Activated naive CD8-positive, alpha-beta T cell treated with anti-CD3 and anti-CD28 coated beads for 36 hours (primary cell): ENCODE results near the gene CHORDC1. TPM values are rescaled to one million over a fixed set of nuclear protein-coding genes. Genes with fewer than 3 reads are reported as not detected.
"Not testable (repeated sequence)": the region's sequence is repeated elsewhere in the genome, so short reads cannot be mapped to it uniquely, and the experiment has no call there.

Experiments
- DNase-seq: peaks from one replicate; pipeline ENCODE4 v3.0.0; 2021
- H3K27ac Mint-ChIP-seq: one replicate; pipeline ENCODE4 v1.8.0; 2022; ENCODE audit warnings: mild to moderate bottlenecking, moderate library complexity, mixed read lengths
- H3K27me3 Mint-ChIP-seq: one replicate; pipeline ENCODE4 v1.8.0; 2022; ENCODE audit warnings: mild to moderate bottlenecking, mixed read lengths
- H3K36me3 Mint-ChIP-seq: one replicate; pipeline ENCODE4 v1.8.0; 2021; ENCODE audit warnings: mild to moderate bottlenecking, mixed read lengths
- H3K4me1 Mint-ChIP-seq: one replicate; pipeline ENCODE4 v1.8.0; 2021; ENCODE audit warnings: mixed read lengths
- H3K4me3 Mint-ChIP-seq: one replicate; pipeline ENCODE4 v1.8.0; 2022; ENCODE audit warnings: mild to moderate bottlenecking, moderate library complexity, mixed read lengths
- H3K9me3 Mint-ChIP-seq: one replicate; pipeline ENCODE4 v1.8.0; 2022; ENCODE audit warnings: mixed read lengths
- total RNA-seq, 2 experiments: library from RNA; stranded (reverse); gene quantifications; one replicate each; pipeline ENCODE4 v1.2.3, GENCODE V29; 2021

CHORDC1 gene
- total RNA-seq = 10 to 100 TPM; 86.3 to 90.1 TPM

DNA sequence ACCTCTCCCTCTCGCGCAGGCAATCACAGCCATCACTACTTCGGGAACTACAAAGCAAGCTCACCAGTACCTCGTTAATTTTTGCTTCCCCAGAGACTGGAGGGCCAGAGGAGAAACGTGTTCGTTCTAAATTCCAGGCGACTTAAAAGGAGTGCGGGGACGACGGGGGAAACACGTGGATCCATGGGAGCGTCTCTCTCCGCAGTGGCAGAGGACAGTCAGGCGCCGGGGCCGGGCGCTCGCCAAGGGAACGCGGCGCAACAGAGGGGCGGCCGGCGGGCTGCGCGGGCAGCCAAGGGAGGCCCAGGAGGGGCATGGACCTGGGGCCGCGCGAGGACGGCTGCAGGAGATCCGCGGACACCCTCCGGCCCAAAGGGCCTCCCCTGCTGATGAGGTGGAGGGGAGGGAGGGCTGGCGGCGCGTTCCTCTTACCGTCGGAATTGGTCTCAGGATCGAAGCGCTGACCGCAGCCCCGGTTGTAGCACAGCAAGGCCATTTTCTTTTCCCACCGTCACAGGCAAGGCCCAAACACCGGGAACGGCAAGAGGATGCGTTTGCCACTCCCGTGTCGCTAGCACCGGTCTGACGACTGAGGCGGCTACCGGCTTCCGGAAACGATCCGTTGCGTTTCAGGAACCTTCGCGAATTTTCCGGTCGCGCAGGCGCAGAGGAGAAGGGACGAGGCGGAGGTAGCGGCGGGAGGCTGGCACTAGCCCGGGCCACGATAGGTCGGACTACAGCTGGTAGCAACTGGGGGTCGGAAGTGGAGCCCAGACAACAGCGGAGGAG lies at the start of gene CHORDC1:
Gene CHORDC1 (minus strand): TSS at position 591 of the 789 bp plus-strand sequence. CDS start 95 bp downstream, at position 496.
- H3K4me3 Mint-ChIP-seq = peak within 1 kb of the TSS; percentile 98
- peaks cover 34% of the 10 kb centered on the region for H3K36me3 Mint-ChIP-seq
- peaks cover 5% of the 10 kb centered on the region for H3K9me3 Mint-ChIP-seq
- peak within 1 kb of the TSS; percentile 95 for H3K27ac Mint-ChIP-seq
- H3K4me1 Mint-ChIP-seq = peaks cover 30% of the 10 kb centered on the region
- no peaks in the 10 kb centered on the region for H3K27me3 Mint-ChIP-seq
- peak; percentile 92 for DNase-seq

DNA sequence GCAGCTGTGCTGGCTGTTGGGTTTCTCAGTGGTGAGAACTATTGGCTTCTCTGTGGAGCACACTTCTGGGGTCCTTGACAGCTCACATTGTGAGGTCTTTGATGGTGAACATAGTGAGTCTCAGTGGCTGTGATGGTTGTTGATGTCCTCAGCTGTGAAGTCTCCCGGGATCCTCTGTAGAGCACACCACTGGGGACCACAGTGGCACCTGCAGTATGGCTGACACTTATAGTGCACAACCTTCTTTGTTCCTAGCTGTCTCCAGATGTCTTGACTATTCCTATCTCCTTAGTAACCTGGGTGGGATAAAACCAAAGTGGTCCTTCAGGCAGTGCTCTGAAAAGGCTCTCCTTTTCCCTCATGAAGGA lies 34.3 kb upstream of the CHORDC1 start:
- H3K4me3 Mint-ChIP-seq = no peak overlapping the region
- H3K9me3 Mint-ChIP-seq = no peaks in the 10 kb centered on the region
- no peak overlapping the region for H3K27ac Mint-ChIP-seq
- DNase-seq = no peak
- H3K36me3 Mint-ChIP-seq = no peaks in the 10 kb centered on the region
- no peaks in the 10 kb centered on the region for H3K27me3 Mint-ChIP-seq
- H3K4me1 Mint-ChIP-seq = no peaks in the 10 kb centered on the region

DNA sequence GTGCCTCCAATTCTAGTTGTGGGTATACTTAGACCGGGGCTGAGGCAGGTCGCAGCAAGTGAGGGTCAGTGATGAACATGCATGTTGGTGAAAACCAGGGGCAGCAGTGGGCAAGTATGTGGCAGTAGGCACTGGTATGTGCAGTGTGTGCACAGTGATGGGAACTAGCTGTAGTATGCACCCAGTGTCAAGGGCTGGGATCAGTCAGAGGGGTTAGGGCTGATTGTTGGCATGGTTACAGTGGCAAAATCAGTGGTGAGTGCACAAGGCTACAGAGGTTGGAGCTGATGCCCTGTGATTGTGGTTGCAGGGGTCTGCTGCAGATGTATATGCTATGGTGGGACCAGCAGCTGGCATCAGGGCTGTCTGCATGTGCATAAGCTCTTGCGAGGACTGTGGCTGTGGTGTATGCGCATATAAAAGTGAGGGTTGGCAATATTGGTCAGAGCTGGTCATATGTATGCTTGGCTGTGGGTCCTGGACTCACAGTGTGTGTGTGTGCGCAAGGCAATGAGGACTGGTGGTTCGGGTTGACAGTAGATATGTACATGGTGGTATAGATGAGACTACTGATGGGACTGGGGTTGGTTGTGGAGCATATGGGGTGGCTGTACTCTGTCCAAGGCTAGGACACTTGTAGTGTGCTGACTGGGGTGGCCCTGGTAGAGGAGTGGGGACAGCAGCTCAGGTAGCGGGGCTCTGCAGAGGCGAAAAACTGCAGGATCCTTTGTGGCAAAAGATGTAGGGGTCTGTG lies 33.7 kb upstream of the CHORDC1 start:
- H3K4me1 Mint-ChIP-seq = no peaks in the 10 kb centered on the region
- H3K36me3 Mint-ChIP-seq = no peaks in the 10 kb centered on the region
- DNase-seq = no peak
- no peaks in the 10 kb centered on the region for H3K9me3 Mint-ChIP-seq
- H3K27ac Mint-ChIP-seq = no peak overlapping the region
- H3K4me3 Mint-ChIP-seq = no peak overlapping the region
- H3K27me3 Mint-ChIP-seq = no peaks in the 10 kb centered on the region

DNA sequence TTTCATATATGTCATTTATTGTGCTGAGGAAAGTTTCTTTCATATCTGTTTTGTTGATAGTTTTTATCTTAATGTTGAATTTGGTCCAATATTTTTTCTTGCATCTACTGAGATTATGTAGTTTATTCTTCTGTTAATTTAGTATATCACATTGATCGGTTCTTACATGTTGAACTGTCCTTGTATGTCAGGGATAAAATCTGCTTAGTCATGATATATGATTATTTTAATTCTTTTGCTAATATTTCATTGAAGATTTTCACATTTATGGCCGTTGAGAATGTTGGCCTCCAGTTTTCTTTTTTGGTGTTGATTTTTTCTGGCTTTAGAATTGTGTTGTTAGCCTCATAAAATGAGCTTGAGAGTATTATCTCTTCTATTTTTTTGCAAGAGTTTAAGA lies 31.2 kb upstream of the CHORDC1 start:
- no peaks in the 10 kb centered on the region for H3K27me3 Mint-ChIP-seq
- DNase-seq = no peak
- H3K9me3 Mint-ChIP-seq = no peaks in the 10 kb centered on the region
- H3K36me3 Mint-ChIP-seq = no peaks in the 10 kb centered on the region
- no peak overlapping the region for H3K4me3 Mint-ChIP-seq
- H3K4me1 Mint-ChIP-seq = peaks cover 6% of the 10 kb centered on the region
- no peak overlapping the region for H3K27ac Mint-ChIP-seq

DNA sequence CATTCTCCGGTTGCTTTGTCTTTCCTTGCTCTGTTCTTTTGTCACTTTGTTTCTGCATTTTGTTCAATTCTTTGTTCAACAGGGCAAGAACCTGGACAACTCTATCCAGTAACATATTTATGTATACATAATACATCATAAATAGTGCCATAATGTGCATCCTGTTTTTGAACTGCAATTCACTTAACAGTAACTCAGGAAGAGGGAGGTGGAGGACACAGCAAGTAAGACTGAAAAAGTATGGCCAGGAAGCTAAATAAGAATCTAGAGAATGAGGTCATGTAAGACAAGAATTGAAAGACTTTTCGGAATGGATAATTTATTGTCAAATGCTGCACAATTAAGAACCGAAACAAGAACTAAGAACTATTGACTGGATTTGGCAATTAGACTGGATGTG lies 29.2 kb upstream of the CHORDC1 start:
- DNase-seq = no peak
- Mint-ChIP-seq H3K27ac (no peak overlapping the region), H3K4me3 (peak overlapping the region; percentile 2), H3K36me3 (no peaks in the 10 kb centered on the region), H3K4me1 (peaks cover 6% of the 10 kb centered on the region), H3K27me3 (peaks cover 7% of the 10 kb centered on the region), H3K9me3 (no peaks in the 10 kb centered on the region)

DNA sequence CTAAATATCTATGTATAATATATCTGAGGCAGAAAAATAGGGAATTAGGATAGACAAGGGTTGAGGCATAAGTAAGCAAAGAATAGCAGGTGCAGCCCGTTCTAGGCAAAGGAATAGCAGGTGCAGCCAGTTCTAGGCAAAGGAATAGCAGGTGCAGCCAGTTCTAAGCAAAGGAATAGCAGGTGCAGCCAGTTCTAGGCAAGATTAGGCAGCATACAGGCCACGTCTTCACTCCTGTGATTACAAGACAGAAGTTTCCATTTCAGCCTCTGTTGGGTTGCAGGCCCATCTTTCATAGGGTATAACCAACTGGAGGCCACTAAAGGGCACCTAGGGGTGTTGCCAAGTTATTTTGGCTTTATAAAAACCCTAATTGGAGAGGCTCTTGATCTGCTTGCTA lies 28.8 kb upstream of the CHORDC1 start:
- H3K4me3 Mint-ChIP-seq = peak overlapping the region; percentile 51
- no peak overlapping the region for H3K27ac Mint-ChIP-seq
- peaks cover 7% of the 10 kb centered on the region for H3K27me3 Mint-ChIP-seq
- H3K4me1 Mint-ChIP-seq = peaks cover 6% of the 10 kb centered on the region
- no peaks in the 10 kb centered on the region for H3K9me3 Mint-ChIP-seq
- H3K36me3 Mint-ChIP-seq = no peaks in the 10 kb centered on the region
- no peak for DNase-seq

DNA sequence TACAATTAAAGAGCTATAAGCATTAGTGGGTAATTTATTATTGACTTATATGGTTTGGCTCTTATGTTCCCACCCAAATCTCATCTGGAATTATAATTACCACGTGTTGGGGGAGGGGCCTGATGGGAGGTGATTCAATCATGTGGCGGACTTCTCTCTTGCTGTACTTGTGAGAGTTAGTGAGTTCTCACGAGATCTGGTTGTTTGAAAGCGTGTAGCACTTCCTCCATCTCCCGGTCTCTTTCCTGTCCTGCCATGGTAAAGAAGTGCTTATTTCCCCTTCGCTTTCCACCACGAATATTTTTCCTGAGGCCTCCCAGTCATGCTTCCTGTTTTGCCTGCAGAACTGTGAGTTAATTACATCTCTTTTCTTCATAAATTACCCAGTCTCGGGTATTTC lies 28.1 kb upstream of the CHORDC1 start:
- Mint-ChIP-seq H3K4me3 (peak overlapping the region; percentile 82), H3K27ac (peak overlapping the region; percentile 61), H3K36me3 (no peaks in the 10 kb centered on the region), H3K27me3 (peaks cover 10% of the 10 kb centered on the region), H3K4me1 (peaks cover 6% of the 10 kb centered on the region), H3K9me3 (no peaks in the 10 kb centered on the region)
- peak; percentile 6 for DNase-seq

DNA sequence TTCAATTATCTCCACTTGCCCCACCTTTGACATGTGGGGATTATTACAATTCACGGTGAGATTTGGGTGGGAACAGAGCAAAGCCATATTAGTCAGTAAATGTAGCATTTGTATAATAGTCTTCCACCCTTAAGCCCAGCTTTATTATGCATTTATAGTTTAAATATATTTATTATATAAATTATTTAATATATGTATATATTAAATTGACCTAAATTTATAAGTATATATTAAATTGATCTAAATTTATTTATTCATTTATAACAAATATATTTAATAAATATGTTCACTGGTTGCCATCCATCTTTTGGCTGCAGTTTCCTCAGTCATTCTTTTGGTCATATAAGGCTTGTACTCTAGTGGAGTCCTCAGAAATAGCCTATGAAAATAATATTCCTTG lies 23.6 kb upstream of the CHORDC1 start:
- H3K9me3 Mint-ChIP-seq = no peaks in the 10 kb centered on the region
- no peak for DNase-seq
- no peaks in the 10 kb centered on the region for H3K36me3 Mint-ChIP-seq
- peaks cover 32% of the 10 kb centered on the region for H3K27me3 Mint-ChIP-seq
- H3K4me1 Mint-ChIP-seq = peaks cover 6% of the 10 kb centered on the region
- H3K4me3 Mint-ChIP-seq = no peak overlapping the region
- no peak overlapping the region for H3K27ac Mint-ChIP-seq

DNA sequence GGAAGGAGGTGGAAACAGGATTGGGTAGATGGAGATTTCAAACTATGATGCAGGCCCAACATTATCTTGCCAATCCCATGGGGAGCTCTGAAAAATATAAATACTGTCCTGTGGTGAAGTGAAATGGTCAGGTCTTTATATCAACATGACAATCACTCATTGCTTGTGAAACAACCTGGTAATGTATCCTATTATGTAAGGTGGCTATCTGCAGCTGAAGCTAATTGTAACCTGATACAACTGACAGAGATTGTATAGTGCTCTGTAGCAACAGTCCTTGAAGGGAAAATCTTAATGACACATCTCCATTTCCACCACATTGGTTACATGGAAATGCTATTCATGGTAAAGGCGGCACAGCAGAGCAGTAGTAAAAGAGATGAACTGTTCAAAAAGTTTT lies 20.7 kb upstream of the CHORDC1 start:
- Mint-ChIP-seq H3K36me3 (no peaks in the 10 kb centered on the region), H3K27me3 (peaks cover 36% of the 10 kb centered on the region), H3K4me1 (no peaks in the 10 kb centered on the region), H3K27ac (no peak overlapping the region), H3K4me3 (no peak overlapping the region), H3K9me3 (no peaks in the 10 kb centered on the region)
- no peak for DNase-seq

DNA sequence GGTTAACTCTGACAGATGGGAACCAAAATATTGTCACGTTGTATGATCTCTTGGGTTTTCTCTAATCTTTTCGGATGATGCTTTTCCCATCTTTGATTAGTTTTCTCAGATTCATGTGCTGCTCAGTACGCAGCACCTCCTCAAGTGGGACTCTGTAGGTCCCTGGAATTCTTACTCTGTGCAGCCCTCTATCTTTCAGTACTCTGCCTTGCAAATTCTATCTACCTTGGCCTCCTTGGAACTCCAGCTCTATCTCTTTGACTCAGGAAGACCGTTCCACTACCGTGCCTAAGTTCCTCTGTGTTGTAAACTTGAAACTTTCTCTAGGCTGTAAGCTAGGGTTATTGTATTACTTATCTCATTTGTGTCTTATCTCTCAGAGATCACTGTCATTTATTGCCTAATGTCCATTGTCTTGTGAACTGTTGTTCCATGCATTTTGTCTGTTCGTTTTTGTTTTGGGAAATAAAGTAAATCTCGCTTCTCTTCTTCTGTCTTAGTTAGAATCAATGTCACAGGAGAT lies 20.1 kb upstream of the CHORDC1 start:
- Mint-ChIP-seq H3K4me3 (no peak overlapping the region), H3K4me1 (no peaks in the 10 kb centered on the region), H3K27ac (no peak overlapping the region), H3K9me3 (no peaks in the 10 kb centered on the region), H3K36me3 (no peaks in the 10 kb centered on the region), H3K27me3 (peaks cover 30% of the 10 kb centered on the region)
- DNase-seq = no peak

DNA sequence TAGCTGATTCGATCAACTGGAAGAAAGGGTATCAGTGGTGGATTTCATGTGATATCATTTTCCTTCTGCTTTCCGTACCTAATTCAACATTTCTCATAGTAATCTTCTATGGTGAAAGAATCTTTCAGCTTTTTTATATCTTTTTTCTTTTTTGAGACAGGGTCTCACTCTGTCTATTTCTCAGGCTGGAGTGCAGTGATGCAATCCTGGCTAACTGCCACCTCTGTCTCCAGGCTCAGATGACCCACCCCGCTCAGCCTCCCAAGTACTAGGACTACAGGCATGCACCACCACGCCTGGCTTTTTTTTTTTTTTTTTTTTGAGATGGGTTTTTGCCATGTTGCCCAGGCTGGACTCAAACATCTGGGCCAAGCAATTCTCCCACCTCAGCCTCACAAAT lies 18.6 kb upstream of the CHORDC1 start:
- Mint-ChIP-seq H3K27ac (no peak overlapping the region), H3K4me3 (no peak overlapping the region)

DNA sequence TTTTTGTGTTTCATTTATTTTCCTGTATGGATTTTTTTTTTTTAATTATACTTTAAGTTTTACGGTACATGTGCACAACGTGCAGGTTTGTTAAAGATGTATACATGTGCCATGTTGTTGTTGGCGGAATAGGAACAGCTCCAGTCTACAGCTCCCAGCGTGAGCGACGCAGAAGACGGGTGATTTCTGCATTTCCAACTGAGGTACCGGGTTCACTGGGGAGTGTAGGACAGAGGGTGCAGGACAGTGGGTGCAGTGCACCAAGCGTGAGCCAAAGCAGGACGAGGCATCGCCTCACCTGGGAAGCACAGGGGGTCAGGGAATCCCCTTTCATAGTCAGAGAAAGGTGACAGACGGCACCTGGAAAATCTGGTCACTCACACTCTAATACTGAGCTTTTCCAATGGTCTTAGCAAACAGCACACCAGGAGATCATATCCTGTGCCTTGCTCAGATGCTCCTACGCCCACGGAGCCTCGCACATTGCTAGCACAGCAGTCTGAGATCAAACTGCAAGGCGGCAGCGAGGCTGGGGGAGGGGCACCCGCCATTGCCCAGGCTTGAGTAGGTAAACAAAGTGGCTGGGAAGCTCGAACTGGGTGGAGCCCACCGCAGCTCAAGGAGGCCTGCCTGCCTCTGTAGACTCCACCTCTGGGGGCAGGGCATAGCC lies 17.3 kb upstream of the CHORDC1 start:
- H3K36me3 Mint-ChIP-seq, H3K27ac Mint-ChIP-seq, H3K4me1 Mint-ChIP-seq, DNase-seq, H3K9me3 Mint-ChIP-seq, H3K4me3 Mint-ChIP-seq: not testable (repeated sequence)
- peaks cover 24% of the 10 kb centered on the region for H3K27me3 Mint-ChIP-seq

More for the DNA sequence above, 18.6 kb upstream of the CHORDC1 start:
- Mint-ChIP-seq H3K27me3 (peaks cover 30% of the 10 kb centered on the region), H3K4me1 (no peaks in the 10 kb centered on the region), H3K36me3 (no peaks in the 10 kb centered on the region), H3K9me3 (no peaks in the 10 kb centered on the region)
- no peak for DNase-seq

DNA sequence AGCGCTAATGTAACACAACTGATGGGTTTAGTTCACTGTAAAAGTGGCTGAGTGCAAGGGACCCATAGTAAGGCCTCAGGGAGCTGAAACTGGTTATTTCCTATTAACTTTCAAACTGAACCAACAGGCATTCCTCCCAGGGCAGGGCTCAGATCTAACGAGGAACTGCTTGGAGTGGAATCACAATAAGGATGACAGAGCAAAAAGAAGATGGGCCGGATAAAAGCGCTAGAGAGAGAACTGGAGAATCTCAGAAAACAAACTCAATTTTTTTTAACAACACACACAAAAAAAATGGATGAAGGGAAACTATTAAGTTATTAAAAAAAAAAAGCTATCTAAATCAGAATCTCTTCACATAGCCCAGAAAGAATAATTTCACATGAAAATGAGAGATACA lies 14.2 kb upstream of the CHORDC1 start:
- no peak overlapping the region for H3K4me3 Mint-ChIP-seq
- DNase-seq = no peak
- H3K27me3 Mint-ChIP-seq = peaks cover 10% of the 10 kb centered on the region
- H3K9me3 Mint-ChIP-seq = no peaks in the 10 kb centered on the region
- no peak overlapping the region for H3K27ac Mint-ChIP-seq
- H3K4me1 Mint-ChIP-seq = no peaks in the 10 kb centered on the region
- no peaks in the 10 kb centered on the region for H3K36me3 Mint-ChIP-seq

DNA sequence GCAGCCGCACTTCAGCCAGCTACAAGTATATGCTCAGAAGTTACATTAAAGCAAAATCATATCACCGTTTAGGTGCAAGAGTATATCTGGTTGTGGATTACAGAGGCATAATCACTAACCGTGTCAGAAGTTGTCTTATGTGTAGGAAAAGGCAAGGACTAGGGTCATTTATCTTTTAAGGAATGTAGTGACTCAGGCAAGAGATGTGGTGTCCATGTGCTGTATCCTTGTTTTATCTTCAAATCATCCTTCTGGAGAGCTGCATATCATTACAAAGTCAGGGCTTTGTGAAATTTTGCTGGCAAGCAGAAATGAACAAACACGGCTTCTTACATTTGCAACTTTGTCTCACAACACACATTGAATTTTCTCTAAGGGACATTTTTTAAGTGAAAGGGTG lies 12.7 kb upstream of the CHORDC1 start:
- Mint-ChIP-seq H3K36me3 (no peaks in the 10 kb centered on the region), H3K9me3 (peaks cover 1% of the 10 kb centered on the region), H3K4me1 (no peaks in the 10 kb centered on the region), H3K27me3 (no peaks in the 10 kb centered on the region), H3K27ac (no peak overlapping the region), H3K4me3 (no peak overlapping the region)
- DNase-seq = no peak

DNA sequence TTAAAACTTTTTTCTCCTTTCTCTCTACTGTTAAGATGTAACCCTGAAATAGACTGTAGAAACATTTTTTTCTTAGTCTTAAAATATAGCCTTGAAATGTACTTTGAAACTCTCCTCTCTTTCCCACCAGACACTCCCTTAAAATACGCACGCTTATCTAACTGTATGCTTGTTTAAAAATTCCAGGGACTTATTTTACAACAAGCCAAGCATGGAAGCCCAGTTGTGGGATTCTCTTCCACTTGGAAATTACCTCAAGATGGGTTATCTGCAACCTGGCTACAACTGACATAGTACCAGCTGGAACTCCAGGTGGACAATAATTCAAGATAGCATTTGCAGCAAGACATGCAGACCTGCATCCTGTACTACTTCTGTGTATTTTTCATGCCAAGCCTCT lies 12.1 kb upstream of the CHORDC1 start:
- no peak overlapping the region for H3K4me3 Mint-ChIP-seq
- H3K36me3 Mint-ChIP-seq = peaks cover 2% of the 10 kb centered on the region
- peaks cover 1% of the 10 kb centered on the region for H3K9me3 Mint-ChIP-seq
- no peaks in the 10 kb centered on the region for H3K4me1 Mint-ChIP-seq
- peaks cover 1% of the 10 kb centered on the region for H3K27me3 Mint-ChIP-seq
- H3K27ac Mint-ChIP-seq = no peak overlapping the region
- DNase-seq = no peak
